Endothelial cell of umbilical vein (primary cell): ENCODE data around the gene ZKSCAN3. TPM values are rescaled to one million over a fixed set of nuclear protein-coding genes. Genes with fewer than 3 reads are reported as not detected.

Source experiments
- BruUV-seq: library from RNA; stranded (reverse); fragments of 400-500 nt; replicated peaks from 2 replicates; lab custom pipeline; 2021; lab: Mats Ljungman, UMichigan
- CTCF ChIA-PET: fragments of 300-600, 350-600 bp; sonication (Branson Sonifier 250); formaldehyde crosslinking; loops from one replicate; lab custom pipeline; 2021; ENCODE audit warnings: antibody characterized with exemption, inconsistent platforms; lab: Charles Lee
- POLR2A ChIA-PET: fragments of 300-600, 350-600 bp; sonication (Branson Sonifier 250); formaldehyde crosslinking; loops from one replicate; lab custom pipeline; 2021; ENCODE audit warnings: antibody characterized with exemption, inconsistent platforms; lab: Charles Lee
- DNase-seq: peaks from one replicate; pipeline ENCODE4 v3.0.0-alpha.2; 2011; ENCODE audit warnings: low read depth, low spot score
- FAIRE-seq: peaks from 2 replicates; lab custom pipeline; 2011; peaks lifted over from hg19 to GRCh38; lab: Jason Lieb, UNC
- H2AFZ ChIP-seq: 2 replicates; pipeline ENCODE4 v1.6.0; 2012; ENCODE audit warnings: low read depth, low read length, control low read depth, inconsistent platforms
- H3K27ac ChIP-seq: 2 replicates; pipeline ENCODE4 v1.5.1; 2011; ENCODE audit warnings: low read depth, mild to moderate bottlenecking, control low read depth, low read length, moderate library complexity; ENCODE audit not compliant: insufficient read depth
- H3K27me3 ChIP-seq, 2 experiments: 2 replicates each; pipeline versions ENCODE4 v1.6.0 to v1.6.1; 2011; ENCODE audit warnings: low read length in 2 of 2, mixed read lengths in 1 of 2; ENCODE audit not compliant: control insufficient read depth in 2 of 2, insufficient read depth in 2 of 2
- H3K36me3 ChIP-seq, 2 experiments: 2 replicates in 1 of 2; 3 replicates in 1 of 2; pipeline ENCODE4 v1.5.1; 2011; ENCODE audit warnings: low read length in 2 of 2, mild to moderate bottlenecking in 1 of 2, moderate library complexity in 1 of 2; ENCODE audit not compliant: control insufficient read depth in 2 of 2, insufficient read depth in 2 of 2; ENCODE audit errors: extremely low read depth in 1 of 2
- H3K4me1 ChIP-seq: 3 replicates; pipeline ENCODE4 v1.5.1; 2011; ENCODE audit warnings: mild to moderate bottlenecking, low read length; ENCODE audit not compliant: control insufficient read depth, insufficient read depth; ENCODE audit errors: extremely low read depth
- H3K4me2 ChIP-seq: 2 replicates; pipeline ENCODE4 v1.6.1; 2011; ENCODE audit warnings: low read length, control low read depth, mixed read lengths; ENCODE audit not compliant: insufficient read depth
- H3K4me3 ChIP-seq, 3 experiments: fragments of 200-600 bp in 1 of 3; sonication (generic), shearing (Covaris generic) in 1 of 3; replicated peaks in 1 of 3; 2 replicates each; pipeline ENCODE4 v1.5.1; 2011 to 2016; ENCODE audit warnings: control low read depth in 3 of 3, low read length in 3 of 3, mild to moderate bottlenecking in 2 of 3, inconsistent platforms in 1 of 3, low read depth in 1 of 3, moderate library complexity in 1 of 3; ENCODE audit not compliant: insufficient read depth in 1 of 3
- H3K79me2 ChIP-seq: 2 replicates; pipeline ENCODE4 v1.6.0; 2012; ENCODE audit warnings: low read length, inconsistent platforms; ENCODE audit not compliant: control insufficient read depth, insufficient read depth
- H3K9ac ChIP-seq: replicated peaks from 2 replicates; pipeline ENCODE3; 2011; ENCODE audit warnings: low read length, control low read depth; ENCODE audit not compliant: insufficient read depth; ENCODE audit errors: extremely low read depth
- H3K9me1 ChIP-seq: replicated peaks from 3 replicates; pipeline ENCODE4 v1.6.0; 2011; ENCODE audit warnings: mild to moderate bottlenecking, low read length; ENCODE audit not compliant: control insufficient read depth, insufficient read depth; ENCODE audit errors: extremely low read depth
- H3K9me3 ChIP-seq: replicated peaks from 2 replicates; pipeline ENCODE4 v1.5.1; 2012; ENCODE audit warnings: low read length, inconsistent platforms; ENCODE audit not compliant: control insufficient read depth, insufficient read depth
- H4K20me1 ChIP-seq: replicated peaks from 2 replicates; pipeline ENCODE3; 2011; ENCODE audit warnings: mild to moderate bottlenecking, low read length; ENCODE audit not compliant: control insufficient read depth, insufficient read depth; ENCODE audit errors: extremely low read depth
- EZH2 ChIP-seq: IDR thresholded peaks from 2 replicates; pipeline ENCODE4 v1.6.1; 2012; ENCODE audit warnings: borderline replicate concordance, low read depth, mild to moderate bottlenecking, moderate library complexity, low read length, inconsistent platforms; ENCODE audit not compliant: severe bottlenecking
- GATA2 ChIP-seq: IDR thresholded peaks from 2 replicates; pipeline ENCODE4 v1.7.0; 2011; ENCODE audit warnings: low read depth, mild to moderate bottlenecking, moderate library complexity, mixed read lengths, low read length; ENCODE audit not compliant: insufficient read length, insufficient read depth
- MYC ChIP-seq: IDR thresholded peaks from one replicate; pipeline ENCODE4 v1.6.1; 2011; ENCODE audit warnings: mild to moderate bottlenecking, low read depth, low read length
- POLR2A ChIP-seq: IDR thresholded peaks from 2 replicates; pipeline ENCODE4 v1.6.1; 2012; ENCODE audit warnings: low read depth, mild to moderate bottlenecking, control low read depth, low read length
- POLR2AphosphoS5 ChIP-seq: IDR thresholded peaks from 2 replicates; pipeline ENCODE4 v1.6.1; 2012; ENCODE audit warnings: low read depth, mild to moderate bottlenecking, control low read depth, low read length, moderate library complexity; ENCODE audit not compliant: insufficient read depth
- dilution Hi-C: fragments of 300-500 bp; cut with MboI; formaldehyde crosslinking; loops from one replicate; pipeline ENCODE4 v1.15.0; 2019; ENCODE audit warnings: low sequenced_read_pairs; ENCODE audit not compliant: extremely low pct_ligation_motif_present
- intact Hi-C: fragments of 100-400 bp; cut with micrococcal nuclease; formaldehyde crosslinking; loops from one replicate; pipeline ENCODE4 v1.10.0; 2022
- polyA plus RNA-seq, 4 experiments: library from polyadenylated mRNA; depleted of rRNA in 3 of 4; stranded (reverse) in 3 of 4; unstranded in 1 of 4; fragments of >200 nt; gene quantifications; 2 replicates each; pipeline versions ENCODE4 v1.2.1 to v1.2.3, GENCODE V29; 2011 to 2012; ENCODE audit warnings: missing spikeins in 1 of 4
- total RNA-seq: library from RNA; stranded (reverse); gene quantifications from 2 replicates; pipeline ENCODE4 v1.2.3, GENCODE V29; 2021
- TF ChIP-seq, protein P1 (sequence below): IDR thresholded peaks from 2 replicates; pipeline ENCODE4 v1.6.1; 2011; ENCODE audit not compliant: insufficient read depth, insufficient read length
- TF ChIP-seq, protein P2 (sequence below), 2 donors: IDR thresholded peaks; 1 replicate in 1 of 2; 2 replicates in 1 of 2; pipeline ENCODE4 v1.5.1; 2011; ENCODE audit warnings: low read length in 2 of 2, mild to moderate bottlenecking in 2 of 2, moderate library complexity in 2 of 2, control low read depth in 1 of 2, inconsistent platforms in 1 of 2, low read depth in 1 of 2; ENCODE audit not compliant: insufficient read depth in 1 of 2; ENCODE audit errors: extremely low read depth in 1 of 2

Gene ZKSCAN3
- total and polyA plus RNA-seq, 2 donors (not counting 3 experiments of a cell fraction or from before 2014, with no cell fraction given): 2.5 to 6.9 TPM

DNA sequence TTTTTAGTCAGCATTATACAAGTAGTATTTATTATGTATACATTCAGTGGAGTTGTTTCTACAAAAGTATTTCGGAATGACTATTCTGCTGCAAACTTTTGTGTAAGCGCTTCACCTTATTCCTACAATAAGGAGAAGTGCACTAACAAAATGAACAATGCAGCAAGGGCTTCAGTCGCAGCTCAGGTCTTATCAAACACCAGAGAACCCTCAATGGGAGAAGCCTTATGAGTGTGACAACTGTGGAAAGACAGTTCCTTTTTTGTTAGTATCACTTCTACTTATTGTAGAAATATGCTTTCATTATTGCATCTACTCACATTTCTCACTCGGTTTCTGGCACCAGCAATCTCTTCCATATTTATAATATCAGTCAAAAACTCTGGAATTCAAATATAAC, 18.8 kb downstream of the ZKSCAN3 start:
- Histone ChIP-seq H3K4me1 (no peaks in the 10 kb centered on the region), H3K9ac (no peak overlapping the region), H3K4me2 (no peak overlapping the region), H3K79me2 (no peaks in the 10 kb centered on the region), H3K27me3 (no peaks in the 10 kb centered on the region), H3K9me3 (no peaks in the 10 kb centered on the region), H3K27ac (no peak overlapping the region), H2AFZ (no peak overlapping the region), H4K20me1 (no peaks in the 10 kb centered on the region), H3K4me3 (no peak overlapping the region), H3K9me1 (no peaks in the 10 kb centered on the region), H3K36me3 (peaks cover 7 to 12% of the 10 kb centered on the region in 2 experiments)
- CTCF ChIA-PET: no interaction called here
- POLR2A ChIA-PET: no interaction called here
- FAIRE-seq (no peak), DNase-seq (no peak)
- TF ChIP-seq, protein P1, sequence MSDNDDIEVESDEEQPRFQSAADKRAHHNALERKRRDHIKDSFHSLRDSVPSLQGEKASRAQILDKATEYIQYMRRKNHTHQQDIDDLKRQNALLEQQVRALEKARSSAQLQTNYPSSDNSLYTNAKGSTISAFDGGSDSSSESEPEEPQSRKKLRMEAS: no peak
- no peak for TF ChIP-seq EZH2
- no peak for TF ChIP-seq MYC
- no peak for TF ChIP-seq POLR2A
- TF ChIP-seq, protein P2, sequence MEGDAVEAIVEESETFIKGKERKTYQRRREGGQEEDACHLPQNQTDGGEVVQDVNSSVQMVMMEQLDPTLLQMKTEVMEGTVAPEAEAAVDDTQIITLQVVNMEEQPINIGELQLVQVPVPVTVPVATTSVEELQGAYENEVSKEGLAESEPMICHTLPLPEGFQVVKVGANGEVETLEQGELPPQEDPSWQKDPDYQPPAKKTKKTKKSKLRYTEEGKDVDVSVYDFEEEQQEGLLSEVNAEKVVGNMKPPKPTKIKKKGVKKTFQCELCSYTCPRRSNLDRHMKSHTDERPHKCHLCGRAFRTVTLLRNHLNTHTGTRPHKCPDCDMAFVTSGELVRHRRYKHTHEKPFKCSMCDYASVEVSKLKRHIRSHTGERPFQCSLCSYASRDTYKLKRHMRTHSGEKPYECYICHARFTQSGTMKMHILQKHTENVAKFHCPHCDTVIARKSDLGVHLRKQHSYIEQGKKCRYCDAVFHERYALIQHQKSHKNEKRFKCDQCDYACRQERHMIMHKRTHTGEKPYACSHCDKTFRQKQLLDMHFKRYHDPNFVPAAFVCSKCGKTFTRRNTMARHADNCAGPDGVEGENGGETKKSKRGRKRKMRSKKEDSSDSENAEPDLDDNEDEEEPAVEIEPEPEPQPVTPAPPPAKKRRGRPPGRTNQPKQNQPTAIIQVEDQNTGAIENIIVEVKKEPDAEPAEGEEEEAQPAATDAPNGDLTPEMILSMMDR (IDR thresholded peaks at IDR 0.05; ENCODE audit: extremely low read depth in 1 of 2, insufficient read depth in 1 of 2, low read depth in 1 of 2, low read length in 2 of 2): no peak
- TF ChIP-seq GATA2: no peak
- TF ChIP-seq POLR2AphosphoS5: no peak
- intact Hi-C loops: no loop called here
- no TSS peak for BruUV-seq
- dilution Hi-C loops: no loop called here
